ENCODE measurements around the gene LYSMD4. TPM values are rescaled to one million over a fixed set of nuclear protein-coding genes. Genes with fewer than 3 reads are reported as not detected.

The LYSMD4 gene
- total and polyA plus RNA-seq, 2 of the 13 experiments (the other 11 are each of a cell fraction or from before 2014, with no cell fraction given), result 7.4 to 8.5 TPM

DNA sequence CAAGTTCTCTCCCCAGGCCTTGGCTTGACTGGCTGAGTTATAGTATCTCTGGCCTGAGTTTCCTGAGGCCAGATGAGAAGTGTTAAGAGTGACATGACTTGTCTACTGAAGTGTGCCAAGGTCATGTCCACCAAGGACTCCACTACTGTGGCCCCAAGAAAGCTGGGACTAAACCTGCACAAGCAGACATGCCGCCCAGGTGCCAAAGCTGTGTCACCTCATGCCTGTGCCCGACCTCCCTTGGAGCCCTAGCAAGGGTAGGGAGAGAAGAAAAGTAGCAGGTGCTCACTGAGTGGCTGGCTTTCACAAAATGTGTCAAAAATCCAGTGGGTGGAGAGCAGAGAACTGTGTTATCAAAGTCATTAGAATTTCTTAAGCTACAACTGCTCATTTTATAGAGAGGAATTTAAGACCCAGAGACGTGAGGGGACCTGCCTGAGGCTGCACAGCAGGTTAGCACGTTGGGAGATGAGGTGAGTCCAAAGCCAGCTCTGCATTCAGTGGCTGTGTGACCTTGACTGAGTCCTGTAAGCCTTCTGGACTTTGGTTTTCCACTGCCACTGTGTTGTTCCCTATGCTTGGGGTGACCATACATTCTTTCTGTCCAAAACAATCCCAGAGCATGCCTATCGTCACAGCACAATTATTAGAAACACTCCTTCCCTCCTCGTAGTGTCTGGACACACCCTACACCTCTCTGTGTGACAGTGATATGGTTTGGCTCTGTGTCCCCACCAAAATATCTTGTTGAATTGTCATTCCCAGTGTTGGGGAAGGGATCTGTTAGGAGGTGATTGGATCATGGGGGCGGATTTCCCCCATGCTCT is 5.0 kb upstream of the LYSMD4 start (continued):
- TF ChIP-seq FOXA1 (IDR thresholded peaks at IDR 0.05) (no peak), FOXA1 (CRISPR knock-in tag; IDR thresholded peaks at IDR 0.05) (no peak), ZNF562 (CRISPR knock-in tag; IDR thresholded peaks at IDR 0.05; ENCODE audit: borderline replicate concordance) (no peak), TFE3 (CRISPR knock-in tag; IDR thresholded peaks at IDR 0.05) (no peak), ZNF484 (CRISPR knock-in tag; IDR thresholded peaks at IDR 0.05; ENCODE audit: borderline replicate concordance, low read depth) (no peak), ZNF768 (CRISPR knock-in tag; IDR thresholded peaks at IDR 0.05) (peak; percentile 98), ZNF263 (CRISPR knock-in tag; IDR thresholded peaks at IDR 0.05) (no peak), ZNF737 (CRISPR knock-in tag; IDR thresholded peaks at IDR 0.05; ENCODE audit: borderline replicate concordance) (no peak), KLF6 (CRISPR knock-in tag; IDR thresholded peaks at IDR 0.05) (no peak), ZNF33B (CRISPR knock-in tag; IDR thresholded peaks at IDR 0.05) (no peak), LCORL (IDR thresholded peaks at IDR 0.05) (no peak), LCORL (CRISPR knock-in tag; IDR thresholded peaks at IDR 0.05) (peak; percentile 23; the same call in 1 of the 2 replicates), ZFX (CRISPR knock-in tag; IDR thresholded peaks at IDR 0.05; ENCODE audit: low read depth) (0 out of 2 replicates have a peak, but pooled peaks have one; percentile 19), MED8 (CRISPR knock-in tag; IDR thresholded peaks at IDR 0.05; ENCODE audit: insufficient replicate concordance) (no peak), ZGPAT (CRISPR knock-in tag; IDR thresholded peaks at IDR 0.05) (0 out of 2 replicates have a peak, but pooled peaks have one; percentile 23), ZNF660 (CRISPR knock-in tag; IDR thresholded peaks at IDR 0.05; ENCODE audit: borderline replicate concordance, low read depth) (no peak), ATF1 (CRISPR knock-in tag; IDR thresholded peaks at IDR 0.05) (no peak), ZNF652 (CRISPR knock-in tag; IDR thresholded peaks at IDR 0.05; ENCODE audit: borderline replicate concordance, low read depth) (no peak), E2F1 (CRISPR knock-in tag; IDR thresholded peaks at IDR 0.05) (no peak), GATAD1 (CRISPR knock-in tag; IDR thresholded peaks at IDR 0.05) (0 out of 2 replicates have a peak, but pooled peaks have one; percentile 18), ZEB1 (IDR thresholded peaks at IDR 0.05; ENCODE audit: insufficient replicate concordance, low read depth) (no peak)
- TF ChIP-seq, protein P1, sequence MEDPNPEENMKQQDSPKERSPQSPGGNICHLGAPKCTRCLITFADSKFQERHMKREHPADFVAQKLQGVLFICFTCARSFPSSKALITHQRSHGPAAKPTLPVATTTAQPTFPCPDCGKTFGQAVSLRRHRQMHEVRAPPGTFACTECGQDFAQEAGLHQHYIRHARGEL (CRISPR knock-in tag; IDR thresholded peaks at IDR 0.05), result no peak
- TF ChIP-seq, protein P2, sequence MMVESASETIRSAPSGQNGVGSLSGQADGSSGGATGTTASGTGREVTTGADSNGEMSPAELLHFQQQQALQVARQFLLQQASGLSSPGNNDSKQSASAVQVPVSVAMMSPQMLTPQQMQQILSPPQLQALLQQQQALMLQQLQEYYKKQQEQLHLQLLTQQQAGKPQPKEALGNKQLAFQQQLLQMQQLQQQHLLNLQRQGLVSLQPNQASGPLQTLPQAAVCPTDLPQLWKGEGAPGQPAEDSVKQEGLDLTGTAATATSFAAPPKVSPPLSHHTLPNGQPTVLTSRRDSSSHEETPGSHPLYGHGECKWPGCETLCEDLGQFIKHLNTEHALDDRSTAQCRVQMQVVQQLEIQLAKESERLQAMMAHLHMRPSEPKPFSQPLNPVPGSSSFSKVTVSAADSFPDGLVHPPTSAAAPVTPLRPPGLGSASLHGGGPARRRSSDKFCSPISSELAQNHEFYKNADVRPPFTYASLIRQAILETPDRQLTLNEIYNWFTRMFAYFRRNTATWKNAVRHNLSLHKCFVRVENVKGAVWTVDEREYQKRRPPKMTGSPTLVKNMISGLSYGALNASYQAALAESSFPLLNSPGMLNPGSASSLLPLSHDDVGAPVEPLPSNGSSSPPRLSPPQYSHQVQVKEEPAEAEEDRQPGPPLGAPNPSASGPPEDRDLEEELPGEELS (CRISPR knock-in tag; IDR thresholded peaks at IDR 0.05), result 0 out of 2 replicates have a peak, but pooled peaks have one; percentile 11
- TF ChIP-seq, protein P3, sequence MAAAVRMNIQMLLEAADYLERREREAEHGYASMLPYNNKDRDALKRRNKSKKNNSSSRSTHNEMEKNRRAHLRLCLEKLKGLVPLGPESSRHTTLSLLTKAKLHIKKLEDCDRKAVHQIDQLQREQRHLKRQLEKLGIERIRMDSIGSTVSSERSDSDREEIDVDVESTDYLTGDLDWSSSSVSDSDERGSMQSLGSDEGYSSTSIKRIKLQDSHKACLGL (CRISPR knock-in tag; IDR thresholded peaks at IDR 0.05), result no peak

All from HepG2 (cell line).